ENCODE data around the gene AADACL4.

AADACL4 gene

DNA sequence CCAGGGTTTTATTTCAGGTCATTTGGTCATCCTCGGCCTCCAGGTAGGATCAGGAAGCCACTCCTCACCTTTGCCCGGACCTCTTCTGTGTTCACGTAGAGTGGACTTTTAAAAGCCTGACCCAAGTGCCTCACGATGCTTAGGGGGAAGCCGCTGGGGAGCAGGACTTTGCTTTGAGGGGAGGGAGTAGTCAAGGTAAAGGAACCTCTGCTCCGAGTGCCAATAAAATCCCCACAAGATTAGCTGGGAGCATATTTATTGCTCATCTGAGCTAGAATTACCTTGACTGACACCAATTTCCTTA lies 25.3 kb upstream of the AADACL4 start:
- Histone ChIP-seq H3K4me3 (ENCODE audit: low read length) (peak overlapping the region; percentile 52), H3K27ac (ENCODE audit: low read depth, low read length) (no peak overlapping the region), H3K4me1 (ENCODE audit: control insufficient read depth, low read length) (peaks cover 9% of the 10 kb centered on the region; the same call in 1 of the 2 replicates), H3K9me2 (replicated peaks; ENCODE audit: control insufficient read depth, low read length) (no peaks in the 10 kb centered on the region), H3K79me2 (ENCODE audit: control insufficient read depth, low read length) (no peaks in the 10 kb centered on the region), H3K36me3 (ENCODE audit: control insufficient read depth, low read length) (no peaks in the 10 kb centered on the region), H3K27me3 (ENCODE audit: control insufficient read depth, low read length) (peaks cover 38% of the 10 kb centered on the region), H3K9me3 (ENCODE audit: control insufficient read depth, insufficient read depth, low read length) (no peaks in the 10 kb centered on the region), H3K4me2 (ENCODE audit: low read length) (peak overlapping the region; percentile 60), H3F3A (ENCODE audit: control insufficient read depth, insufficient read depth) (no peaks in the 10 kb centered on the region), H4K20me1 (ENCODE audit: control insufficient read depth, insufficient read depth, low read depth, low read length) (no peaks in the 10 kb centered on the region)
- TF ChIP-seq, protein P1, sequence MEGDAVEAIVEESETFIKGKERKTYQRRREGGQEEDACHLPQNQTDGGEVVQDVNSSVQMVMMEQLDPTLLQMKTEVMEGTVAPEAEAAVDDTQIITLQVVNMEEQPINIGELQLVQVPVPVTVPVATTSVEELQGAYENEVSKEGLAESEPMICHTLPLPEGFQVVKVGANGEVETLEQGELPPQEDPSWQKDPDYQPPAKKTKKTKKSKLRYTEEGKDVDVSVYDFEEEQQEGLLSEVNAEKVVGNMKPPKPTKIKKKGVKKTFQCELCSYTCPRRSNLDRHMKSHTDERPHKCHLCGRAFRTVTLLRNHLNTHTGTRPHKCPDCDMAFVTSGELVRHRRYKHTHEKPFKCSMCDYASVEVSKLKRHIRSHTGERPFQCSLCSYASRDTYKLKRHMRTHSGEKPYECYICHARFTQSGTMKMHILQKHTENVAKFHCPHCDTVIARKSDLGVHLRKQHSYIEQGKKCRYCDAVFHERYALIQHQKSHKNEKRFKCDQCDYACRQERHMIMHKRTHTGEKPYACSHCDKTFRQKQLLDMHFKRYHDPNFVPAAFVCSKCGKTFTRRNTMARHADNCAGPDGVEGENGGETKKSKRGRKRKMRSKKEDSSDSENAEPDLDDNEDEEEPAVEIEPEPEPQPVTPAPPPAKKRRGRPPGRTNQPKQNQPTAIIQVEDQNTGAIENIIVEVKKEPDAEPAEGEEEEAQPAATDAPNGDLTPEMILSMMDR (IDR thresholded peaks at IDR 0.05; ENCODE audit: low read depth, low read length, poor library complexity, severe bottlenecking) = no peak
- no peak for TF ChIP-seq EZH2phosphoT487 (IDR thresholded peaks at IDR 0.05; ENCODE audit: borderline replicate concordance, low read length)

DNA sequence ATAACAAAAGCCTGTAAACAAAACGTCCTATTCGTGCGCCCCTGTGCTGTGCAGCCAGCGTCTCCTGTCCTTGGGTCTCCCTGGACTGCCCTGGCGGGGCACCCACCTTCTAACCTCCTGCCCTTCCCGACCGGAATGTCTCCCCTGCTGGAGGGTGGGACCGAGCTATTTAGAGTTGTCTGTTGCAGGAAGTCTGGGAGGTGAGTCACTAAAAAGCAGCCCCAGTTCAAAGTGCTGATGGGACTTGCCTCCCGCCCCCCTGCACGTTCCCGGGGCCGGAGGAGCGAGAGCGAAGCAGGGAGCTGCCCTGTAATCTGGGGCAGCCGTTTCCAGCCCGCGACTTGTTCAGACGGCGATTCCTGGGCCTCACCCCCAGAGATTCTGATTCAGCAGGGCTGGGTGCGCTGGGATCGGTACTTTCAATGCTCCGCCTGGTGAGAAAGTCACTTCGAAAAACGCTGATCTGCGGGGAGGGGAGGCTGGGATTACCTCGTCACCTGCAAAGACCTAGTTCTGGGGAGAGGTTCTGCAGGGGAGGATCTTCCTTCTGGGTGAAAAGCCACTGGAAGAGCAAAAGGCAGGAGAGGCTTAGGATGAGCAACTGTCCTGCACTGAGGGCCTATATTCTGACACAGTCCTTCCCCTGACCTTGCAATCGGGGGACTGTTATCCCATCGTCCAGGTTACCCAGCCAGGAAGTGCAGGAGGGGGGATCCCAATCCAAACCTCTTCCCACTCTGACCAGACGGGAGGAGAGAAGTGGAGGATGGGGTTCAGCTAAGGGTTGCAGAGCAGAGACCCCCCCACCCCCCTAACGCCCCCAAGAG lies 24.7 kb upstream of the AADACL4 start:
- Histone ChIP-seq H3K4me3 (ENCODE audit: low read length) (no peak overlapping the region), H3K9me3 (ENCODE audit: control insufficient read depth, insufficient read depth, low read length) (no peaks in the 10 kb centered on the region), H3K9me2 (replicated peaks; ENCODE audit: control insufficient read depth, low read length) (no peaks in the 10 kb centered on the region), H3F3A (ENCODE audit: control insufficient read depth, insufficient read depth) (no peaks in the 10 kb centered on the region), H3K27ac (ENCODE audit: low read depth, low read length) (no peak overlapping the region), H3K36me3 (ENCODE audit: control insufficient read depth, low read length) (no peaks in the 10 kb centered on the region), H3K79me2 (ENCODE audit: control insufficient read depth, low read length) (no peaks in the 10 kb centered on the region), H4K20me1 (ENCODE audit: control insufficient read depth, insufficient read depth, low read depth, low read length) (no peaks in the 10 kb centered on the region), H3K4me1 (ENCODE audit: control insufficient read depth, low read length) (peaks cover 9% of the 10 kb centered on the region; the same call in 1 of the 2 replicates), H3K27me3 (ENCODE audit: control insufficient read depth, low read length) (peaks cover 38% of the 10 kb centered on the region), H3K4me2 (ENCODE audit: low read length) (peak overlapping the region; percentile 60)
- TF ChIP-seq, protein P1 (IDR thresholded peaks at IDR 0.05; ENCODE audit: low read depth, low read length, poor library complexity, severe bottlenecking) = no peak
- TF ChIP-seq EZH2phosphoT487 (IDR thresholded peaks at IDR 0.05; ENCODE audit: borderline replicate concordance, low read length) = no peak

DNA sequence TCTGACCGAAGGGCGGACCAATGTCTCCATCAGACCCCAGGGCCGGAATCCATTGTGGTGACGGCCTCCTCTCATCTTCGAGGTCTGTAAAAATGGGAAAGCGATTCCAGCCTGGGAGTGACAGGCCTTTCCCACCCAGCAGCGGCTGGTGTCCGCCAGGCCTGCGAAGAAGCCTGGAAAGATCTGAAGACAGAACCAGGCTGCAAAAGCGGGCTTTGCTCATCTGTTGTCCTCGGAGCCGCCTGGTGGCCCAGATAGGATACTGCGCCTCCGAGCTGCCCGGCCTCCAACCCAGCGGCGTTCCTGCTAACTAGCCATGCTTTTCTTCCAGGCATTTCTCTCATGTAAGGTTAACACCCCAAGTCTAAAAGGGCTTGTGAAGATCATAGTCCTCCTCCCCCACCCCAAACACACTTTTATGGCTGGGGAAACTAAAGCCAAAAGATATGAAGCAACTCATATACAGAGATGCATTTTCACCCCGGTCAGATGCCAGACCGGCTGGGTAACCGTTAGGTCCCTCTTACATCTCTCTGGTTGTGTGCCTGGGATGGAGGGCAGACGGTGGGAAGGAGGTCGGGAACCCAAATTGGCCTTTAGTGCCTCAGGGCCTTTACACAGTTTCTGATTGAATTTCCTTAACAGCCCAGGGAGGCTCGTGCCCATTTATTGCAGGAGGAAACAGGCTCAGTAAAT lies 23.9 kb upstream of the AADACL4 start:
- Histone ChIP-seq H3K36me3 (ENCODE audit: control insufficient read depth, low read length) (no peaks in the 10 kb centered on the region), H3K4me3 (ENCODE audit: low read length) (no peak overlapping the region), H3K4me1 (ENCODE audit: control insufficient read depth, low read length) (peaks cover 9% of the 10 kb centered on the region; the same call in 1 of the 2 replicates), H3K9me2 (replicated peaks; ENCODE audit: control insufficient read depth, low read length) (no peaks in the 10 kb centered on the region), H3K27ac (ENCODE audit: low read depth, low read length) (no peak overlapping the region), H3K79me2 (ENCODE audit: control insufficient read depth, low read length) (no peaks in the 10 kb centered on the region), H4K20me1 (ENCODE audit: control insufficient read depth, insufficient read depth, low read depth, low read length) (no peaks in the 10 kb centered on the region), H3F3A (ENCODE audit: control insufficient read depth, insufficient read depth) (no peaks in the 10 kb centered on the region), H3K27me3 (ENCODE audit: control insufficient read depth, low read length) (peaks cover 38% of the 10 kb centered on the region), H3K9me3 (ENCODE audit: control insufficient read depth, insufficient read depth, low read length) (no peaks in the 10 kb centered on the region), H3K4me2 (ENCODE audit: low read length) (no peak overlapping the region; the same call in 1 of the 2 replicates)
- no peak for TF ChIP-seq EZH2phosphoT487 (IDR thresholded peaks at IDR 0.05; ENCODE audit: borderline replicate concordance, low read length)
- TF ChIP-seq, protein P1 (IDR thresholded peaks at IDR 0.05; ENCODE audit: low read depth, low read length, poor library complexity, severe bottlenecking) = peak; percentile 78
